IMR-90 (cell line): Measurements from ENCODE around the gene TTI1. TPM values are rescaled to one million over a fixed set of nuclear protein-coding genes. Genes with fewer than 3 reads are reported as not detected.

Source experiments
- ATAC-seq: fragments of 200-7000 bp; cut with Tn5 transposase; 2 replicates; pipeline ENCODE4 v1.9.1; 2020; ENCODE audit warnings: low read depth, mild to moderate bottlenecking, moderate library complexity
- BruUV-seq: library from RNA; stranded (reverse); fragments of 400-500 nt; replicated peaks from 2 replicates; lab custom pipeline; 2021; lab: Mats Ljungman, UMichigan
- CTCF ChIA-PET: fragments of 300-600 bp; formaldehyde crosslinking; extraction: SDS; loops from one replicate; lab custom pipeline; 2021; ENCODE audit warnings: antibody characterized with exemption; lab: Yijun Ruan, JAX
- POLR2A ChIA-PET: fragments of 300-600 bp; sonication (Branson Sonifier 250); formaldehyde crosslinking; loops from one replicate; lab custom pipeline; 2022; ENCODE audit warnings: antibody characterized with exemption; ENCODE audit not compliant: unreplicated experiment; lab: Charles Lee
- DNase-seq: peaks from one replicate; pipeline ENCODE4 v3.0.0; 2013
- H2AFZ ChIP-seq: replicated peaks from 2 replicates; pipeline ENCODE3; 2013; ENCODE audit warnings: low read length, mild to moderate bottlenecking; ENCODE audit not compliant: poor library complexity
- H2AK5ac ChIP-seq: 2 replicates; pipeline ENCODE4 v1.6.1; 2013; ENCODE audit warnings: low read depth, low read length, inconsistent platforms
- H2AK9ac ChIP-seq: replicated peaks from 2 replicates; pipeline ENCODE3; 2013; ENCODE audit warnings: mild to moderate bottlenecking, low read depth, low read length, moderate library complexity; ENCODE audit not compliant: poor library complexity
- H2BK120ac ChIP-seq: 2 replicates; pipeline ENCODE4 v1.6.1; 2013; ENCODE audit warnings: low read depth, low read length, inconsistent platforms
- H2BK15ac ChIP-seq: 3 replicates; pipeline ENCODE4 v1.6.1; 2013; ENCODE audit warnings: low read depth, low read length, inconsistent platforms
- H2BK20ac ChIP-seq: 2 replicates; pipeline ENCODE4 v1.6.1; 2013; ENCODE audit warnings: low read depth, mild to moderate bottlenecking, inconsistent platforms, low read length, moderate library complexity
- H2BK5ac ChIP-seq: 2 replicates; pipeline ENCODE4 v1.6.1; 2013; ENCODE audit warnings: mild to moderate bottlenecking, low read depth, low read length, inconsistent platforms; ENCODE audit not compliant: poor library complexity, severe bottlenecking
- H3K14ac ChIP-seq: replicated peaks from 2 replicates; pipeline ENCODE4 v1.6.1; 2013; ENCODE audit warnings: low read depth, low read length, inconsistent platforms
- H3K18ac ChIP-seq: 2 replicates; pipeline ENCODE4 v1.6.1; 2013; ENCODE audit warnings: low read depth, low read length, control low read depth
- H3K23ac ChIP-seq: 2 replicates; pipeline ENCODE4 v1.6.1; 2013; ENCODE audit warnings: low read depth, low read length, inconsistent platforms
- H3K27ac ChIP-seq: 2 replicates; pipeline ENCODE4 v1.5.1; 2013; ENCODE audit warnings: mild to moderate bottlenecking, control low read depth, low read length; ENCODE audit not compliant: insufficient read depth
- H3K27me3 ChIP-seq: 2 replicates; pipeline ENCODE4 v1.6.1; 2013; ENCODE audit warnings: low read length; ENCODE audit not compliant: control insufficient read depth, insufficient read depth
- H3K36me3 ChIP-seq: 2 replicates; pipeline ENCODE4 v1.6.1; 2013; ENCODE audit warnings: low read length, mixed read lengths; ENCODE audit not compliant: control insufficient read depth, insufficient read depth
- H3K4ac ChIP-seq: 2 replicates; pipeline ENCODE4 v1.6.1; 2013; ENCODE audit warnings: low read depth, low read length, inconsistent platforms
- H3K4me1 ChIP-seq: 2 replicates; pipeline ENCODE4 v1.6.1; 2013; ENCODE audit warnings: low read length, mixed read lengths; ENCODE audit not compliant: control insufficient read depth, insufficient read depth
- H3K4me2 ChIP-seq: 2 replicates; pipeline ENCODE4 v1.6.1; 2013; ENCODE audit warnings: low read depth, mild to moderate bottlenecking, control low read depth, low read length, moderate library complexity
- H3K4me3 ChIP-seq: 2 replicates; pipeline ENCODE4 v1.5.1; 2013; ENCODE audit warnings: low read depth, mild to moderate bottlenecking, control low read depth, low read length, moderate library complexity; ENCODE audit not compliant: insufficient read depth
- H3K56ac ChIP-seq: 2 replicates; pipeline ENCODE4 v1.6.1; 2013; ENCODE audit warnings: low read length, inconsistent platforms; ENCODE audit not compliant: insufficient read depth; ENCODE audit errors: extremely low read depth
- H3K79me1 ChIP-seq, 2 experiments: 2 replicates each; pipeline ENCODE4 v1.6.1; 2013; ENCODE audit warnings: low read length in 2 of 2, inconsistent platforms in 1 of 2, low read depth in 1 of 2
- H3K9ac ChIP-seq: 2 replicates; pipeline ENCODE4 v1.6.1; 2013; ENCODE audit warnings: low read depth, low read length, control low read depth
- H3K9me1 ChIP-seq: 2 replicates; pipeline ENCODE4 v1.6.1; 2013; ENCODE audit warnings: low read length, inconsistent platforms; ENCODE audit not compliant: insufficient read depth
- H3K9me3 ChIP-seq: 2 replicates; pipeline ENCODE4 v1.6.1; 2013; ENCODE audit warnings: low read length; ENCODE audit not compliant: control insufficient read depth, insufficient read depth
- H4K20me1 ChIP-seq: 2 replicates; pipeline ENCODE4 v1.6.1; 2013; ENCODE audit warnings: low read length, inconsistent platforms; ENCODE audit not compliant: insufficient read depth
- H4K5ac ChIP-seq: 2 replicates; pipeline ENCODE4 v1.6.1; 2013; ENCODE audit warnings: mild to moderate bottlenecking, low read depth, low read length, control low read depth
- H4K8ac ChIP-seq, 2 experiments: 2 replicates each; pipeline ENCODE4 v1.6.1; 2013; ENCODE audit warnings: low read depth in 2 of 2, low read length in 2 of 2, control low read depth in 1 of 2, inconsistent platforms in 1 of 2
- H4K91ac ChIP-seq: 2 replicates; pipeline ENCODE4 v1.6.1; 2013; ENCODE audit warnings: low read depth, low read length, inconsistent platforms; ENCODE audit not compliant: insufficient read depth
- BHLHE40 ChIP-seq: fragments of 150-350 bp; IDR thresholded peaks from 2 replicates; pipeline ENCODE4 v1.6.1; 2016; ENCODE audit warnings: mild to moderate bottlenecking, low read depth, low read length
- CEBPB ChIP-seq: IDR thresholded peaks from 2 replicates; pipeline ENCODE4 v1.6.1; 2012; ENCODE audit warnings: low read depth, low read length, improper control_type of control experiment
- CHD1 ChIP-seq: IDR thresholded peaks from 2 replicates; pipeline ENCODE4 v1.6.1; 2012; ENCODE audit warnings: low read depth, low read length, improper control_type of control experiment
- CTCF ChIP-seq: conservative IDR thresholded peaks from 2 replicates; pipeline ENCODE4 v1.5.1; 2012; ENCODE audit warnings: mild to moderate bottlenecking, low read depth, low read length, improper control_type of control experiment
- FOS ChIP-seq: fragments of 150-350 bp; IDR thresholded peaks from 2 replicates; pipeline ENCODE4 v1.6.1; 2016; ENCODE audit warnings: low read depth, low read length
- MAFK ChIP-seq: IDR thresholded peaks from 2 replicates; pipeline ENCODE4 v1.6.1; 2012; ENCODE audit warnings: low read depth, low read length, improper control_type of control experiment
- NFE2L2 ChIP-seq: fragments of 150-350 bp; IDR thresholded peaks from 2 replicates; pipeline ENCODE4 v1.6.1; 2016; ENCODE audit warnings: low read depth, mild to moderate bottlenecking, low read length
- RAD21 ChIP-seq: IDR thresholded peaks from 2 replicates; pipeline ENCODE4 v1.6.1; 2012; ENCODE audit warnings: low read length, improper control_type of control experiment
- RFX5 ChIP-seq: IDR thresholded peaks from 2 replicates; pipeline ENCODE4 v1.8.0; 2012; ENCODE audit warnings: low read depth, mild to moderate bottlenecking, low read length, moderate library complexity
- SMC3 ChIP-seq: fragments of 150-350 bp; IDR thresholded peaks from 2 replicates; pipeline ENCODE4 v1.6.1; 2016; ENCODE audit warnings: low read depth, mild to moderate bottlenecking, antibody characterized with exemption, low read length, moderate library complexity
- USF2 ChIP-seq: fragments of 150-350 bp; IDR thresholded peaks from 2 replicates; pipeline ENCODE4 v1.6.1; 2017; ENCODE audit warnings: mild to moderate bottlenecking, antibody characterized with exemption, low read length, low read depth
- WGBS, 2 experiments: methylation state at CpG; one replicate each; pipeline versions ENCODE4 v1.1.5 to v1.1.7; 2013; ENCODE audit warnings: missing lambda C conversion rate in 2 of 2; ENCODE audit not compliant: insufficient read length in 1 of 2; ENCODE audit errors: extremely low coverage in 2 of 2; 5-methylcytosine and 5-hydroxymethylcytosine counted together
- dilution Hi-C: fragments of 300-500 bp; cut with HindIII; formaldehyde crosslinking; loops from one replicate; pipeline ENCODE4 v1.14.3; 2018; ENCODE audit warnings: low sequenced_read_pairs; ENCODE audit not compliant: unreplicated experiment
- in situ Hi-C: fragments of 300-500 bp; cut with MboI; formaldehyde crosslinking; loops from 3 replicates; pipeline ENCODE4 v1.14.3; 2019; ENCODE audit warnings: low sequenced_read_pairs, inconsistent platforms, mixed read lengths
- intact Hi-C: fragments of 100-400 bp; cut with micrococcal nuclease; formaldehyde crosslinking; loops from 2 replicates; pipeline ENCODE4 v1.10.0; 2022
- polyA plus RNA-seq, 3 experiments: library from polyadenylated mRNA; depleted of rRNA; stranded (reverse); fragments of >200 nt; gene quantifications; 2 replicates each; pipeline ENCODE4 v1.2.3, GENCODE V29; 2012; ENCODE audit warnings: low replicate concordance in 1 of 3
- total RNA-seq: library from RNA; depleted of rRNA; stranded (reverse); fragments of >200 nt; gene quantifications from 2 replicates; pipeline ENCODE4 v1.2.3, GENCODE V29; 2012

TTI1 gene
- total and polyA plus RNA-seq, 2 of the 4 experiments (the other 2 are of a cell fraction): 12.5 to 17.6 TPM

GRCh38 chr20:37944456-37944981 is 88.7 kb downstream of the TTI1 start:
- Histone ChIP-seq H3K56ac (no peak overlapping the region), H2BK20ac (no peak overlapping the region), H4K5ac (no peak overlapping the region), H3K4me2 (no peak overlapping the region), H3K27ac (no peak overlapping the region), H2BK15ac (no peak overlapping the region), H3K36me3 (no peaks in the 10 kb centered on the region), H4K20me1 (no peaks in the 10 kb centered on the region), H4K8ac (no peak overlapping the region), H2BK5ac (no peak overlapping the region), H3K14ac (no peak overlapping the region), H3K9me1 (no peaks in the 10 kb centered on the region), H4K91ac (no peak overlapping the region), H3K4ac (no peak overlapping the region), H2AK5ac (no peak overlapping the region), H3K9me3 (peaks cover 10% of the 10 kb centered on the region), H3K9ac (no peak overlapping the region), H3K18ac (no peak overlapping the region), H3K23ac (no peak overlapping the region), H2BK120ac (no peak overlapping the region), H2AK9ac (no peak overlapping the region), H2AFZ (no peak overlapping the region), H3K79me1 (no peaks in the 10 kb centered on the region), H3K27me3 (peaks cover 16% of the 10 kb centered on the region), H3K4me1 (no peaks in the 10 kb centered on the region), H3K4me3 (no peak overlapping the region)
- TF ChIP-seq MAFK (no peak), RAD21 (no peak), RFX5 (no peak), CTCF (no peak), NFE2L2 (no peak), CHD1 (no peak), SMC3 (no peak), CEBPB (no peak), USF2 (no peak), FOS (no peak), BHLHE40 (no peak)
- CTCF ChIA-PET: no interaction called here
- BruUV-seq: no TSS peak
- dilution Hi-C loops: no loop called here
- no peak for DNase-seq
- POLR2A ChIA-PET: no interaction called here
- WGBS, 2 experiments: 56% methylated on average over 5 of the region's 11 CpGs; no CpG with 5 or more reads in 1 of the 2 experiments
- no peak for ATAC-seq
- intact Hi-C loops: no loop called here
- in situ Hi-C loops: no loop called here
